Adrenal gland (tissue), 5 donors: ENCODE measurements around the gene PTF1A.

Source experiments
- CTCF ChIP-seq, 6 experiments: fragments of 450-650 bp in 4 of 6; fragments of 200-600 bp in 2 of 6; sonication (generic) in 1 of 6; IDR thresholded peaks; 1 replicate in 5 of 6; 2 replicates in 1 of 6; pipeline versions ENCODE4 v1.5.1 to v1.8.0; 2016 to 2021; ENCODE audit warnings: antibody characterized with exemption in 6 of 6, mild to moderate bottlenecking in 2 of 6, moderate library complexity in 1 of 6
- POLR2A ChIP-seq, 2 donors: fragments of 450-650 bp; IDR thresholded peaks; one replicate each; pipeline ENCODE4 v1.6.1; 2017; ENCODE audit warnings: antibody characterized with exemption in 2 of 2, mild to moderate bottlenecking in 2 of 2, moderate library complexity in 1 of 2
- donor health status: DM: no; HTN: no; CAD: no.

GRCh38 chr10:23203369-23204325 is 11.5 kb downstream of the PTF1A start:
- TF ChIP-seq POLR2A (IDR thresholded peaks at IDR 0.05) = no peak
- no peak for TF ChIP-seq CTCF (IDR thresholded peaks at IDR 0.05)
